Psoas muscle (tissue), 8 donors: ENCODE data around the gene ERO1B. TPM values are rescaled to one million over a fixed set of nuclear protein-coding genes. Genes with fewer than 3 reads are reported as not detected.

Experiments
- ATAC-seq, 4 donors: fragments of 200-7000 bp; cut with Tn5 transposase; one replicate each; pipeline ENCODE4 v1.9.1; 2020; ENCODE audit warnings: moderate library complexity in 3 of 4, mild to moderate bottlenecking in 2 of 4
- DNase-seq, 2 donors: peaks; one replicate each; pipeline ENCODE4 v3.0.0-alpha.2; 2020
- H3K27ac ChIP-seq: fragments of 200-600 bp; one replicate; pipeline ENCODE4 v1.8.0; 2022
- H3K27me3 ChIP-seq, 3 donors: fragments of 200-600 bp in 1 of 3; one replicate each; pipeline versions ENCODE4 v1.6.1 to v1.8.0; 2013 to 2022; ENCODE audit warnings: low read length in 2 of 3, mild to moderate bottlenecking in 2 of 3, moderate library complexity in 1 of 3; ENCODE audit not compliant: insufficient read depth in 3 of 3
- H3K36me3 ChIP-seq, 2 donors: fragments of 200-600 bp in 1 of 2; one replicate each; pipeline versions ENCODE4 v1.6.1 to v1.8.0; 2013 to 2022; ENCODE audit warnings: low read depth in 1 of 2, mild to moderate bottlenecking in 1 of 2, moderate library complexity in 1 of 2; ENCODE audit not compliant: insufficient read depth in 1 of 2
- H3K4me1 ChIP-seq: fragments of 200-600 bp; one replicate; pipeline ENCODE4 v1.8.0; 2022
- H3K4me3 ChIP-seq: fragments of 200-600 bp; one replicate; pipeline ENCODE4 v1.8.0; 2022; ENCODE audit warnings: mild to moderate bottlenecking
- H3K9me3 ChIP-seq: fragments of 200-600 bp; one replicate; pipeline ENCODE4 v1.8.0; 2022
- WGBS, 3 donors: extraction: QIAGEN DNeasy Blood & Tissue Kit; methylation state at CpG; one replicate each; pipeline versions ENCODE4 v1.1.6 to v1.1.7; 2013; 5-methylcytosine and 5-hydroxymethylcytosine counted together
- intact Hi-C, 2 donors: fragments of 100-400 bp; cut with DNase I; formaldehyde crosslinking; loops; one replicate each; pipeline versions ENCODE4 v1.11.0 to v1.14.2; 2022
- polyA plus RNA-seq, 3 donors: library from polyadenylated mRNA; stranded (reverse); fragments of 200-250 nt; gene quantifications; one replicate each; pipeline ENCODE4 v1.2.3, GENCODE V29; 2013
- total RNA-seq, 4 donors: library from RNA; stranded (reverse); fragmentation: NEBNext Ultra II Directional in 2 of 4; extraction: Animal tissue kit (Norgen Biotek cat#: 25700) in 2 of 4; gene quantifications; one replicate each; pipeline versions ENCODE4 v1.2.1 to v1.2.4, GENCODE V29; 2021 to 2023
- TF ChIP-seq, protein P1 (sequence below): fragments of 200-600 bp; IDR thresholded peaks from one replicate; pipeline ENCODE4 v1.8.0; 2022; ENCODE audit warnings: antibody characterized with exemption
- donor health status: healthy with polysubstance abuse.
- donor health status: DM: no; HTN: no; CAD: no; lungs with moderate emphysema.
- donor health status: Bipolar disorder and iron deficiency.
- donor health status: healthy.
- donor health status: DM: yes; HTN: yes; CAD: no.
- donor health status: DM: no; HTN: no; CAD: no.
- donor health status: DM: no; HTN: no; CAD: no.
- donor health status: DM: yes; HTN: yes; CAD: no.

ERO1B gene
- total and polyA plus RNA-seq, 7 donors: 1.3 to 6.0 (median 2.6) TPM

DNA sequence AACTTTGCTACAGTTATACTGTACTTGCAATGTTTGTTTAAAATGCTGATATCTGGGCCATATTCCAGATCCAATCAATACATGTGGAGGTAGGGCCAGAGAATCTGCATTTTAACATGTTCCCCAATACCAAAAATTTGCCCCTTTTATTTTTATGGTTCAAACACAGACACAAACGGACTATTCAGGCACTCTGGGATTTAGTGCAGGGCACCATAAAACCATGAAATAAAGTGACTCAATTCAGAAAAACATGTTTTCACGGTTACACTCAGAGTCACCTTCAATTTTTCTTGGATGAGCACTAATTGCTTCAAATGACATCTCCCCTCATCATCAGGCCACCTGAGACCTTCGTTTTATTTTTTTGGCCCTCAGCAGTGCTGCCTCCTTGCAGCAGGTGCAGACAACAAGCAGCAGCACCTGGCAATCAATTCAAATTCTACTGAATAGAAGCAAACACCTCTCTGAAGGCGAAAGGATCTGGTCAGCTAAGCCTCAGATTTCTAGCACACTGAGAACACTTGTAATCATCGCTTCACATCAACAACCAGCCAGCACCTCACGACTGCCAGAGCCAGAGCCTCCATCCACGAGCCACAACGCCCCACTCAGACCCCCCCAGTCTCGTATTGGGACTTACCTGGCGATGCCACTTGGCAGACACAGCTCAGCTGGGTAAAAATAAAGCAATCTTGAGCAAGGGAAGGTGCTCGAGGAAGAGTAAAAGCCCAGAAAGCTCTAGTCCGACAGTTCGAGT, 1.1 kb downstream of the ERO1B start:
- H3K9me3 ChIP-seq: no peaks in the 10 kb centered on the region
- H3K4me3 ChIP-seq: peak overlapping the region; percentile 84
- no peak for ATAC-seq
- intact Hi-C loops: loop anchor here in 1 of 2 donors (5.0 to 10.0 kb wide), 2 partner anchors 176 to 242 kb away; partner anchors contain the start of gene LGALS8
- DNase-seq: no peak
- peaks cover 0 to 3% (median 0%) of the 10 kb centered on the region in 3 donors for H3K27me3 ChIP-seq
- H3K27ac ChIP-seq: peak overlapping the region; percentile 84
- TF ChIP-seq, protein P1, sequence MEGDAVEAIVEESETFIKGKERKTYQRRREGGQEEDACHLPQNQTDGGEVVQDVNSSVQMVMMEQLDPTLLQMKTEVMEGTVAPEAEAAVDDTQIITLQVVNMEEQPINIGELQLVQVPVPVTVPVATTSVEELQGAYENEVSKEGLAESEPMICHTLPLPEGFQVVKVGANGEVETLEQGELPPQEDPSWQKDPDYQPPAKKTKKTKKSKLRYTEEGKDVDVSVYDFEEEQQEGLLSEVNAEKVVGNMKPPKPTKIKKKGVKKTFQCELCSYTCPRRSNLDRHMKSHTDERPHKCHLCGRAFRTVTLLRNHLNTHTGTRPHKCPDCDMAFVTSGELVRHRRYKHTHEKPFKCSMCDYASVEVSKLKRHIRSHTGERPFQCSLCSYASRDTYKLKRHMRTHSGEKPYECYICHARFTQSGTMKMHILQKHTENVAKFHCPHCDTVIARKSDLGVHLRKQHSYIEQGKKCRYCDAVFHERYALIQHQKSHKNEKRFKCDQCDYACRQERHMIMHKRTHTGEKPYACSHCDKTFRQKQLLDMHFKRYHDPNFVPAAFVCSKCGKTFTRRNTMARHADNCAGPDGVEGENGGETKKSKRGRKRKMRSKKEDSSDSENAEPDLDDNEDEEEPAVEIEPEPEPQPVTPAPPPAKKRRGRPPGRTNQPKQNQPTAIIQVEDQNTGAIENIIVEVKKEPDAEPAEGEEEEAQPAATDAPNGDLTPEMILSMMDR: no peak
- peaks cover 7% of the 10 kb centered on the region for H3K4me1 ChIP-seq
- no peaks in the 10 kb centered on the region for H3K36me3 ChIP-seq
- 9 to 23% (median 10%) methylated on average over 13 of the region's 13 CpGs for WGBS, 3 donors

DNA sequence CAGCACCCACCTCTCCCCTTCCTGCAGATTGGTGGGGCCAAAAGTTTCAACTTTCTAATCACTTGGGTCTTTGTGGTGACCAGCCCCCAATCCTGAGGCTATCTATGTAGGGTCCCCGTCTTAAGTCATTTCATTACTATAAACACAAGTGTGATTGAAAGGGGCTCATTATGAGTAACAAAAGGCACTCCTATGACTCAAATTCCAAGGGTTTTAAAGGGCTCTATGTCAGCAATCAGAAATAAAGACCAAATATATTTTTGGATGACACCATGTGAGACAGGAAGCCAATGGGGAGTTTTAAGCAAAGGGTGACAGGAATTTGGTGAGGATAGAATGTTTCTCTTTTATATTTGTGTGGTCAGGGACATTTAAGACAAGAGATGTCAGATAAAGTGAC, 6.2 kb downstream of the ERO1B start:
- TF ChIP-seq, protein P1: no peak
- no peak for DNase-seq
- no peaks in the 10 kb centered on the region for H3K27me3 ChIP-seq
- whole genome bisulfite sequencing, 3 donors: 92 to 94% (median 93%) methylated on average over 1 of the region's 1 CpG
- no peak for ATAC-seq
- intact Hi-C loops: loop anchor here in 1 of 2 donors (10.0 kb wide), 1 partner anchor 649 kb away; no protein-coding TSS in a partner anchor
- no peak overlapping the region for H3K4me3 ChIP-seq
- H3K9me3 ChIP-seq: no peaks in the 10 kb centered on the region
- peaks cover 5% of the 10 kb centered on the region for H3K4me1 ChIP-seq
- H3K27ac ChIP-seq: no peak overlapping the region
- H3K36me3 ChIP-seq: no peaks in the 10 kb centered on the region

DNA sequence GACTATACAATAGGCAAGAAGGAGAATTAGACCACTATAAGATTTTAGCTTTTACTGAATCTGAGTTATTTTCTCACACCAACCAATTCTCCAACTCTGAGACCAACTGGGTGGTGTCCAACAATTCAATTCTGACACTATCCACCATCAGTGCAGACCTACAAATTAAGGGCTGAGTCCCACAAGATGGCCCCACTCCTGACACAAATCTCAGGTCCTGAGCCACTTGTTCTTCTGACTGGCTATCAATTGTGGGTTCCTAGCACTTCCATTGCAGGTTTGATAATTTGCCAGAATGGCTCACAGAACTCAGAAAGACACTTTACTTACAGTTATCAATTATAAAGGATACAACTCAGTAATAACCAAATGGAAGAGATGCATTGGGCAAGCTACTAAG, 6.7 kb downstream of the ERO1B start:
- H3K27me3 ChIP-seq: no peaks in the 10 kb centered on the region
- intact Hi-C loops: loop anchor here in 1 of 2 donors (10.0 kb wide), 1 partner anchor 650 kb away; no protein-coding TSS in a partner anchor
- H3K4me3 ChIP-seq: no peak overlapping the region
- H3K9me3 ChIP-seq: no peaks in the 10 kb centered on the region
- TF ChIP-seq, protein P1: no peak
- no peak overlapping the region for H3K27ac ChIP-seq
- H3K36me3 ChIP-seq: no peaks in the 10 kb centered on the region
- no peaks in the 10 kb centered on the region for H3K4me1 ChIP-seq
- ATAC-seq (no peak), DNase-seq (no peak)

DNA sequence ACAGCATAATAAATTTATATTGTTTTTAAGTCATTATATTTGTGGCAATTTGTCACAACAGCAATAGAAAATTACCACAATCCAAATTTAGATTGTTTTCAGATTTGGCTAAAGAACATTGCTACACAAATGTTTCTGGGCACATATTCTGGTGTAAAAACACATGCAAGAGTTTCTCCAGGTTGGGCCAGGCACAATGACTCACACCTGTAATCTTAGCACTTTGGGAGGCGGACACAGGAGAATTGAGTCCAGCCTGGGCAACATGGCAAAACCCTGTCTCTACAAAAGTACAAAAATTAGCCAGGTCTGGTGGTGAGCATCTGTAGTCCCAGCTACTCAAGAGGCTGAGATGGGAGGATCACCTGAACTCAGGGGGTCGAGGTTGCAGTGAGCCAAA, 8.4 kb downstream of the ERO1B start:
- WGBS, 3 donors: 88 to 96% (median 93%) methylated on average over 2 of the region's 2 CpGs
- H3K4me3 ChIP-seq: no peak overlapping the region
- no peak overlapping the region for H3K27ac ChIP-seq
- H3K36me3 ChIP-seq: peaks cover 0 to 2% of the 10 kb centered on the region in 2 donors
- intact Hi-C loops: loop anchor here in 1 of 2 donors (10.0 kb wide), 1 partner anchor 651 kb away; no protein-coding TSS in a partner anchor
- TF ChIP-seq, protein P1: no peak
- H3K9me3 ChIP-seq: no peaks in the 10 kb centered on the region
- peak in 1 of 4 donors; percentile 56 for ATAC-seq
- no peaks in the 10 kb centered on the region for H3K27me3 ChIP-seq
- no peaks in the 10 kb centered on the region for H3K4me1 ChIP-seq
- no peak for DNase-seq
